GM20000 (cell line): ENCODE results near the gene ARHGAP8.

ENCODE experiments used
- DNase-seq: peaks from one replicate; pipeline ENCODE4 v3.0.0; 2012; ENCODE audit warnings: low spot score
- TF ChIP-seq, protein P1 (sequence below): IDR thresholded peaks from 2 replicates; pipeline ENCODE4 v1.5.1; 2012; ENCODE audit warnings: mild to moderate bottlenecking, control low read depth; ENCODE audit errors: extremely low read depth, missing control alignments

The ARHGAP8 gene

DNA sequence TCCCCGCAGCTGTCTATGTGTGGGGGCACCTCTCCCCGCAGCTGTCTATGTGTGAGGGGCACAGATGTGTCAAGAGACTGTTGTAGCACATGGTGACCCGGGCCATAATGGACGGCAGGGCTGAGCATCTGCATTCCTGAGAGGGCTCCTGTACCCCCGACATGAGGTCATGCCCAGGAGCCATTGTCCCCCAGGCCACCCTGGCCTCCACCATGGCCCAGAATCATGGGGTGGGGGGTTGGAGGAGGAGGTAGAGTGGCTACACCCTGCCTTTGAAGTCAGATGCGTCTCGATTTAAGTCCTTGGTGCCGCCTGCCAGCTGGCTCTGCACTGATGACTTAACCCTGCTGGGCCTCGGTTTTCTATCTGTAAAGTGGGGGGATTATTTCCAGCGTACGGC is 49.1 kb downstream of the ARHGAP8 start:
- no peak for DNase-seq
- TF ChIP-seq, protein P1, sequence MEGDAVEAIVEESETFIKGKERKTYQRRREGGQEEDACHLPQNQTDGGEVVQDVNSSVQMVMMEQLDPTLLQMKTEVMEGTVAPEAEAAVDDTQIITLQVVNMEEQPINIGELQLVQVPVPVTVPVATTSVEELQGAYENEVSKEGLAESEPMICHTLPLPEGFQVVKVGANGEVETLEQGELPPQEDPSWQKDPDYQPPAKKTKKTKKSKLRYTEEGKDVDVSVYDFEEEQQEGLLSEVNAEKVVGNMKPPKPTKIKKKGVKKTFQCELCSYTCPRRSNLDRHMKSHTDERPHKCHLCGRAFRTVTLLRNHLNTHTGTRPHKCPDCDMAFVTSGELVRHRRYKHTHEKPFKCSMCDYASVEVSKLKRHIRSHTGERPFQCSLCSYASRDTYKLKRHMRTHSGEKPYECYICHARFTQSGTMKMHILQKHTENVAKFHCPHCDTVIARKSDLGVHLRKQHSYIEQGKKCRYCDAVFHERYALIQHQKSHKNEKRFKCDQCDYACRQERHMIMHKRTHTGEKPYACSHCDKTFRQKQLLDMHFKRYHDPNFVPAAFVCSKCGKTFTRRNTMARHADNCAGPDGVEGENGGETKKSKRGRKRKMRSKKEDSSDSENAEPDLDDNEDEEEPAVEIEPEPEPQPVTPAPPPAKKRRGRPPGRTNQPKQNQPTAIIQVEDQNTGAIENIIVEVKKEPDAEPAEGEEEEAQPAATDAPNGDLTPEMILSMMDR, result no peak

DNA sequence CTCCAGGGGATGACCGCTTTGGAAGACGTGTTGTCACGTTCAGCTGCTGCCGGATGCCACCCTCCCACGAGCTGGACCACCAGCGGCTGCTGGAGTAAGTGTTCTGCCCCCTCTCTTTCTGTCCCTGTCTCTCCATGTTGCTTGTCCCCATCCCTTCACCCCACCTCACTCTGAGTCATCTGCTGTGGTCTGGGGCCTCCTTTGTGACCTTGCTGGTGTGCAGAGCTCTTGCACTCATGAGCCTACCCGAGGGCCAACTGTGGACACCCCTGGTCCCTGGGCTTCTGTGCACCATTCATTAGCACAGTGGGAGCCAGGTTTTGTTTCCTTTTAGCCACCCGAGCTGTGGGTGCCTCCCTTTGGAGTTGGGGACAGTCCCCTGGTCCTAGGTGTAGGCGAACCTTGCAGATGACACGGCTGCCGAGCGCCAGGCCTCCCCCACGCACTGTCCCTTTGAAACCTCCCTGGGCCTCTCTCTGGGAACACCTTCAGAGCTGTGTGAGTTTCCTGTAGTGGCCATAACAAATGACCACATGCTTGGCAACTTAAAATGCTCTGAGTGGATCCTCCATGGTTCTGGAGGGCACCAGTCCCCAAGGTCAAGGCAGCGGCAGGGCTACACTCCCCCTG is 49.8 kb downstream of the ARHGAP8 start:
- DNase-seq, result no peak
- TF ChIP-seq, protein P1, result no peak

DNA sequence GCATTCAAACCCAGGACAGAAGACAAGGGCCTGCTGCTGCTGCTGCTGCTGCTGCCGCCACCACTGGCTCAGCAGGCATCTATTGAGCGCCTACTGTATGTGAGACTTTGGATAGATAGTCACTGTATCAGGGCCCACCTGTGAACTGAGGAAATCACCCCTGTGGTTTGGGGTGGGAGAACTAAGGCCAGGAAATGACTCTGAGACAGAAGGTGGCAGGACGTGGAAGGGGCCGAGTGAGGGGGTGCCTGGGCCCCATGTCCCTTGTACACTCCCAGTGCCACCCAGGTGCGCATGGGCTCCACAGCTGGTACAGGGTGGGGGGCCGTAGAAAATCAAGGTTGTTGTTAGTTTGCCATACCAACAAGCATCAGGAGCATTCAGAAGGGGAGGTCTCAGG is 50.6 kb downstream of the ARHGAP8 start:
- DNase-seq, result no peak

DNA sequence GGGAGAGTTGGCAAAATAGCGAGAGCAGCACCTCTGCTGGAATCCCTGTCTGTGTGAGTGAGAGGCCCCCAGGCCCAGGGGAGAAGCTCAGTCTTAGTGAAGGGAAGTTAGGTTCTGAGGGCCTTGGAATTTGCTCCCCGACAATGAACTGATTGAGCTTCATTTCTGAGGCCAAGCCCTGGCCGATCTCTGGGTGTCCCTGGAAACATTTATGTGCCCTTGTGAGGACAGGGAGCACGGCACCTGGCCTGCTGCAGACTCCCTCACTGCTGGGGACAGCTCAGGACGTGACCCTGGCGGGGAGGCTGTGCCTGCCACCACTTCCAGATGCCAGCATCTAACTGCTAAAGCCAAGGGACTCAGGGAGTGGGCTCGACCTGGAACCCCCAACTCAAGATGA is 52.0 kb downstream of the ARHGAP8 start:
- no peak for DNase-seq
- TF ChIP-seq, protein P1, result no peak

More for the DNA sequence above, 50.6 kb downstream of the ARHGAP8 start:
- TF ChIP-seq, protein P1, result no peak

DNA sequence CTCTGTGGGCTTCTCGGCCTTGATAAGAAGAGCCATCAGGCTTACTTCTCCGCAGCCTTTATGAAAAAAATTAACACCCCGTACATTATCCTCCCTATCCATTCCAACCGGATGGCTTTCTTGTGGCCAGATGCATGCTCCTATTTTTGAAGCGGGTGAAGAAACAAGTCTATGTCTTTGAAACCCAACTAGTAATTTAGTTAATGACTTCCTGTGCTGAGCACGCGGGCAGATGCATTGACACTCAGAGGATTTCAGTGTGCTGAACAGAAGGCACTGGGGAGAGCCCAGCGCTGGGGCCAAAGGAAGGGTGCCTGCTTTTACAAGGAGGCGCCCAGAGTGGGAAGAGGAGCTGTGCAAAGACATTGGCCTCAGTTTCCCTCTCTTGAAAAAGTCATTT is 53.3 kb downstream of the ARHGAP8 start:
- no peak for DNase-seq
- TF ChIP-seq, protein P1, result no peak

DNA sequence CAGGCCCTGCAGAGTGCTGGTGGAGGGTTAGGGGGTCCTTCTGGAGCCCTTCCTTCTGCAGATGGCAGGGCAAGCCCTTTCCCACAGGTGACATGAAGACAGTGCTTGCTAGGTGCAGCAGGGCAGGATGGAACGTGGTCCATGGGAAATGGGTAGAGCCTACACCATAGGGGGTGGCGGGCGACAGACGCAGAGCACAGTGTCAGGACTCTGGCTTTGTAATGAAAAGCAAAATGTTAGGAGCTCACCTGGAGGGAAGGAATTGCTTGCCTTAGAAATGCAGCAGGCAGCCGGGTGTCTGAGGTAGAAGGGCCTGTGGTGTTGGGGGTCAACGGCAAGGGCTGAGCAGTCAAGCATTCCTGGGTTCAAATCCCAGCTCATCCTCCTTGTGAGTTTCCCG is 54.9 kb downstream of the ARHGAP8 start:
- TF ChIP-seq, protein P1, result no peak
- DNase-seq, result no peak

DNA sequence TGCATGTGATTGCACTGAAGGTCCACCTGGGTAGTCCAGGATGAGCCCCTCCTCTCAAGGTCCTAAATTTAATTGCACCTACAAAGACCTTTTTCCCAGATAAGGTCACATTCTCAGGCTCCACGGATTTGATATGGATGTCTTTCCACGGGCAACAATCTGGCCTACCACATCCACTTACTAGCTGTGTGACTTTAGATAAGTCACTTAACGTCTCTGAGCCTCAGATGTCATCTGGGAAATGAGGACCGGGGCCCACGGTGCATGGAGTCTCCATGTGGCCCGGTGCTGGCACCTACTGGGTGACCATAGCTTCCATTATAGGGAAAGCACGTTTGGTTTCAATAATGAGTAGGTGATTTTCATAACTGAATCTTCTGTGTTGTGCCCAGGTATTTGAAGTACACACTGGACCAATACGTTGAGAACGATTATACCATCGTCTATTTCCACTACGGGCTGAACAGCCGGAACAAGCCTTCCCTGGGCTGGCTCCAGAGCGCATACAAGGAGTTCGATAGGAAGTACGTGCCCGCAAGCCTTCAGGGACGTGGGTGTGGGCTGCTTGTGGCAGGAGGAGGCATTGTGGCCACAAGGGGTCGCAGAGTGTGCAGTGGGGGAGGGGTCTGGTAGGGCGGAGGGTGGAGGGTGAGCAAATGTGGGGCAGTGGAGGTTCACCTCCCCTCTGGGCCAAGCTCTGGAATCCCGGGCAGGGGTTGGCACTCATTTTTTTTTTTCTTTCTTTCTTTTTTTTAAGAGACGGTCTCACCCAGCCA is 55.7 kb downstream of the ARHGAP8 start:
- no peak for DNase-seq

More for the DNA sequence above, 55.7 kb downstream of the ARHGAP8 start:
- TF ChIP-seq, protein P1, result no peak
